GM19193 (cell line): ENCODE data around the gene SPON2.

Experiments
- POLR2A ChIP-seq: IDR thresholded peaks from 4 replicates; pipeline ENCODE4 v1.6.1; 2011; ENCODE audit not compliant: insufficient read depth, insufficient read length; ENCODE audit errors: extremely low read depth

SPON2 gene

GRCh38 chr4:1211891-1212545 lies 39.6 kb upstream of the SPON2 start:
- TF ChIP-seq POLR2A = no peak

- no peak for TF ChIP-seq POLR2A
Measured at GRCh38 chr4:1211371-1211770, 39.0 kb upstream of the SPON2 start.

DNA sequence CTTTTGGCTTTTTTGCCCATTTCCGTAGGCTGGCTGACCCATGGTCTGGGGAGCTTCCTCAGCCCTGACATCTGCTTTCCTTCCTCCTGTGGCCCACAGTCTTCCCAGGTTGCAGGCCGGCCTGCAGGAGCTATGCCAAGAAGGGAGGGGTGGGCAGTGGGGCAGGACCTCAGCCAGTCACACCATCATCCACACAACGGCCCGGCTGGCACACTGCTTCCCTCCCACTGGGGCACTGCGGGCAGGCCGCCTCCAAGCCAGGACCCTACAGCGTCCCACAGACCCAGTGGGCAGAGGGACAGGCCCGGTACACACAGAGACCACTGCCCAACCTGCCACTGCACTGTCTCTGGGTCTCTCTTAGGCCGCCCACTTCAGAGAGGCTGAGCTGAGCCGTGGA lies 38.6 kb upstream of the SPON2 start:
- no peak for TF ChIP-seq POLR2A

DNA sequence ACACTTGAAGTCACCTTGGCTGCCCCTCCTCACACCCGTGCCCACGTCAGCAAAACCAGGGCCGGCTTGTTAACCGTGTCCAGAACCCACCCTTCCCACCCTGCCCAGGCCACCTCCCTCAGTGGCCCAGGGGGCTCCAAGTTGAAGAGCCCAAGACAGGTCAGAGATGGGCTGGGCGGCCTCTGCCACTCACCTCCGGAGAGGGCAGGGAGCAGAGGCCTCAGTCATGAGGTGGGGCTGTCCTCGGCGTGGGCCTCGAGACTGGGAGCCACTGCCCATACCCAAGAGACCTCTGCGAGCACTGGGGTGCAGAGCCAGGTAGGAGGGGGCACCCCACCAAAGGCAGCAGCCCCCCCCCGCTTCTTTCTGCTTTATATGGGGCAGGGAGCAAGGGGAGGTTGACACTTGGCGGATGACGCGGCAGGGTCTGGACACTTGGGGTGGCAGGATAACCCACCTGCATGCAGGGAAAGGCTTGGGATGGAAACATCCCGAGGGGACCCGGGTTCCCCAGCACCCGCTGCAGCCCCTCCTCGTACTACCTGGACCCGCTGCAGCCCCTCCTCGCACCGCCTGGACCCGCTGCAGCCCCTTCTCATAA lies 38.0 kb upstream of the SPON2 start:
- TF ChIP-seq POLR2A = no peak

GRCh38 chr4:1209821-1210220 lies 37.4 kb upstream of the SPON2 start:
- no peak for TF ChIP-seq POLR2A

GRCh38 chr4:1208970-1209704 lies 36.8 kb upstream of the SPON2 start:
- TF ChIP-seq POLR2A = no peak

- TF ChIP-seq POLR2A = no peak
Measured at GRCh38 chr4:1208266-1208961, 36.0 kb upstream of the SPON2 start.

DNA sequence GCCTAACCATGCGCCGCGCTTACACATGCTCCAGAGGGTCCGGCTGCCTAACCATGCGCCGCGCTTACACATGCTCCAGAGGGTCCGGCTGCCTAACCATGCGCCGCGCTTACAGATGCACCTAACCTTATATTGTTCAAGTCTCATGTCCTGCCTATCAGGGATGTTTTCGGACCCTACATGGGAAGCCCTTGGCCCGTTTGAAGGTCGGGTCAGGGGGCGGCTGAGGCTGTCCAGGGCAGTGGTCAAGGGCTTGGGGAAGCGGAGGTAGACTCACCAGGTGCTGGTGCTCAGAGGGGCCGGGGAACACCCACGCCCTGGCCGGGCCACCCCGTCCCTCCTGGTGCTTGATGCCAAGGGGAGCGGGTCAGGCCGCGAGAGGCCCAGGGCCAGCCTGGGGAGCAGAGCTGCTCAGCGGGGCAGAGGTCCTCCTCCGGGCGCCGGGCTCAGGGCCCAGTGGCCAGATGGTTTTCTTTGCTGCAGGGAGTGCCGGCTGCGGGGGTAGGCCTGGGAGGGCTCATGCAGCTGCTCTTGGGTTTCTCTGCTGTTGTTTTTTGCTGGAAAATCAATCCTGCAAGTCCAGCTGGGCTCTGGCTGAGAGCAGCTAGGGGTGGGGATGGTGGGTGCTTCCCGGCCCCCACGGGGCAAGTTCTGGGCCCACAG lies 35.4 kb upstream of the SPON2 start:
- TF ChIP-seq POLR2A = no peak

- no peak for TF ChIP-seq POLR2A
Measured at GRCh38 chr4:1207157-1207470, 34.7 kb upstream of the SPON2 start.

DNA sequence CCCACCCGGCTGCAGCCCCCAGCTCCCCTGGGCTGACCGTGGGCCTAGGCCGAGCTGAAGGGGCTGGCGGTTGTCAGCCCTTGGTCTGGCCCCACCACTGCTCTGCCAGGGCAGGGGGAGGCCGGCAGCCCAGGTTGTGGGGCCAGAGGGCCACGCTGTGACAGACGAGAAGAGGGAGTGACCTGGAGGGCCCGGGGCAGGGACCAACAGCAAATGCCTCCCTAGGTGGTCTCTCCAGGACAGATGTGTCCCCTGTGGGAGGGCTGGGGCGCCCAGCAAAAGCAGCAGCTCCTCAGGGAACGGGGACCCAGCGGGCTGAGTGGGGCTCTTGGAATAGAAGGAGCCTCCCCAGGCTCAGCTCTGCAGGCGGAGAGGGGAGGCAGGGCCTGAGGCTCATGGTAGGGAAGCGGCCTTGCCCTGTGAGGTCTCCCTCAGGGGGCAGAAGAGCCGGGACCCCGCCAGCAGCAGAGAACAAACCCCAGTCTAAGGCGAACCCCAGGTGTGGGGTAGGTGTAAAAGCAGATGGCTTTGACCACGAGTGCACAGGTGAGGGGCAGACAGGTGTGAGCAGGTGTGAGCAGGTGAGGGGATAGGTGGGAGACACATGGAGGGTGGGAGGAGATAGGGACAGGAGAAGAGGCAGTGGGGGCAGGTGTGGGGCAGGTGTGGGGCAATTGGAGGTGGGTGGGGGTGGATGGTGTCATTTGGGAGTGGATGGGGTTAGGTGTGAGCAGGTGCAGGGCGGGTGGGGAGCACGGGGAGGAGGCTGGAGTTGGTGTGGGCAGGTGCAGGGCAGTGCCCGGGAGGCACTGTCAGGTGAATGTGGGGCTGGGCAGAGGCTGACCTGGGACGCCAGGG lies 34.1 kb upstream of the SPON2 start:
- TF ChIP-seq POLR2A = no peak

DNA sequence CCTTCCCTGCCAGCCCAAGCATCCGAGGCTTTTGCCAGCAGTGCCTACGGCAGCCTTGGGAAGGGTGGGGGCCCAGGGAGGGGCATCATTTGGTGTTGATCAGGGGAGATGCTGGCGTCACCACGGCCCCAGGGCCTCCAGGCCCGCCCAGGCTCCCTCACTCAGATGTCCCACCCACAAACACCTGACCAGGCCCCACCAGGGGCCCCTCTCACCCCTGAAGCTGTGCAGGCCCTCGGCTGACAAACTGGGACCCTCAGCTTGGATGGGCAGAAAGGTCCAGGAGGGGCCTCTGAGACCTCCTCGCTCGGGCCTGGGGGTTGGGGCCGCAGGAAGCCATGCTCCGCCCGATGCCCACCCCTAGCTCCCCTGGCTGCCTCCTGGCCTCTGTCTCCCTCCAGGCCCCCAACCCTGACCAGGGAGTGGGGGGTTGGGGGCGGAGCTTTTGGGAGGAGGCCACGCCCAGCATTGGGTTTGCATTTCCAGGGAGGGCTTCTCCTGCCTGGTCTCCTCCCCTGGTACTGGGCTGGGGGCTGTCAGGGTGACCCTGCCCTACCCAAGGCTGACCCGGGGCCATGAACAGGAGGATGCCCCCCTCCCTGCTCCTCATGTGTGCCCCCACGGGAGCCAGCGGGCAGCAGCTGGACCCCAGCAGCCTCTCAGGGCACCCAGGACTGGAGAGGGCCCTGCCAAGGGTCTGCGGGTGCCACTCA lies 33.4 kb upstream of the SPON2 start:
- no peak for TF ChIP-seq POLR2A

DNA sequence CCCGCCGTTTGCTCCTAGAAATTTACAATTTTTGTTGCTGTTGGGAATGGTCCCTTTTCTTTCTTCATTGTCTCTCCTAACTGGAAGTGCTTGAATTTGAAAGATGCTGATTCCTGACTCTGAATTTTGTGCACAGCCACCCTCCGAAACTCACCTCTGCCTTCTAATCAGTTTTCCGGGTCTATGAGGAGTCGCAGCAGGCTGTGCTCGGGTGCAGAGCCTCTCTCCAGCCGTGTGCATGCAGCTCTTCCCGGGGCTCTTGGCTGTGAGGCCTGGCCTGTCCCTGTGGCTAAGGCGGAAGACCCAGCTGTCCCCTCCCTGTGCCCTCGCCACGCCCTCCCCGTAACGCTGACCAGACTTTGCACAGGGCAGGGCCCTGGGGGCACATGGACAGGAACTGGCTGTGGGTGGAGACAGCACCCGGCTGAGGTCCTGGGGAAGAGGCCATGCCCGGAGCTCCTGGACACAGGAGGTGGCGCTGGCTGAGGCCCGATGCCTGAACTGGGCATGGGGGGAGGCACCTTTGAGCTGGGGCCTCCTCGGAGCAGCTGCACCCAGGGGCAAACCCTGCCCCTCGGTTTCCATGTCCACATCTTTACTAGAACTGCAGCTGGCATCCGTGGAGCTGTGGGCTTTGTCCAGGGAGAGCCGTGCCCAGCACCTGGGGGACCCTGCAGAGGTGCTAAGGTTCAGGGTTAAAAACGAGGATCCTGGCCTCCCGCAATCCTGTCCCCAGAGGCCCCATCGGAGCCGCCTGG lies 32.6 kb upstream of the SPON2 start:
- no peak for TF ChIP-seq POLR2A

DNA sequence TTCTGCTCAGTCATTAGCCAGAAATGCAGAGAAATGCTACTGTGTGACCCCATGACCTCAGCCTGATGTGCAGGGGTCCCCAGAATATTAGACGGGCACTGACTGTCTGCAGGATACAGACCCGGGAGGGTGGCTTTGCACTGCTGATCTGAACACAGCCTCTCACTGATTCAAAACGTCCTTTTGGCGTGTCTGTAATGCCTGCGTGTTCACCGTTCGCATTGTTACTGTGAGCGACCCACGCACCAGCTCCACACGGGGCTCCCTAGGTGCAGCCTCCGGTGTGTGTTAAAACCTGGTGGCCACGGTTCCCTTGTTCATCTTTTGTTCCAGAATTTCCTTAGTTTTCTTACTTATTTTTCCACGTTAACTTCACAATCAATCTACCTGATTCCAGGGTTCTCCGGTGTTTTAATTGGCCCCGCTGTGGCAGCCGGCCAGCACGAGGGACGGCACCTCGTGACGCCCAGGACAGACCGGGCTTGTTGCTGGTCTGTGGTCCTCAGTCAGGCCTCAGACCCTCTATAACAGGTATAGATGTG lies 32.0 kb upstream of the SPON2 start:
- no peak for TF ChIP-seq POLR2A
